Astrocyte of the cerebellum (primary cell): ENCODE data around the gene TROAP.
"Not testable (repeated sequence)": the region's sequence is repeated elsewhere in the genome, so short reads cannot be mapped to it uniquely, and the experiment has no call there.

Source experiments
- DNase-seq: peaks from one replicate; pipeline ENCODE4 v3.0.0-alpha.2; 2011; ENCODE audit warnings: low read depth
- H3K4me3 ChIP-seq: 2 replicates; pipeline ENCODE4 v1.5.1; 2011; ENCODE audit warnings: mild to moderate bottlenecking, low read depth, low read length, moderate library complexity
- CTCF ChIP-seq: IDR thresholded peaks from 2 replicates; pipeline ENCODE4 v1.5.1; 2012; ENCODE audit warnings: low read length, low read depth, moderate library complexity, mild to moderate bottlenecking; ENCODE audit errors: missing control alignments
- in situ Hi-C: cut with HindIII; loops from 2 replicates; pipeline ENCODE4 v1.10.0; 2017; ENCODE audit warnings: low sequenced_read_pairs

TROAP gene

GRCh38 chr12:49368240-49368600 is 45.2 kb downstream of the TROAP start:
- H3K4me3 ChIP-seq: peak overlapping the region; percentile 64
- no peak for TF ChIP-seq CTCF
- in situ Hi-C loops: loop anchor here (5.0 kb wide), 3 partner anchors 49 to 139 kb away; partner anchors contain the start of gene TUBA1C
- no peak for DNase-seq

GRCh38 chr12:49369411-49370145 is 46.5 kb downstream of the TROAP start:
- no peak for DNase-seq
- H3K4me3 ChIP-seq: no peak overlapping the region
- peak; percentile 58 for TF ChIP-seq CTCF
- in situ Hi-C loops: loop anchor here (5.0 kb wide), 3 partner anchors 48 to 138 kb away; partner anchors contain the start of gene TUBA1C

- TF ChIP-seq CTCF: no peak
- no peak for DNase-seq
- H3K4me3 ChIP-seq: no peak overlapping the region
- in situ Hi-C loops: no loop called here
Measured at GRCh38 chr12:49370539-49370938, 47.5 kb downstream of the TROAP start.

GRCh38 chr12:49375406-49375805 is 52.4 kb downstream of the TROAP start:
- DNase-seq: no peak
- no peak for TF ChIP-seq CTCF
- H3K4me3 ChIP-seq: no peak overlapping the region
- in situ Hi-C loops: no loop called here

GRCh38 chr12:49377386-49377785 is 54.3 kb downstream of the TROAP start:
- DNase-seq: no peak
- TF ChIP-seq CTCF: no peak
- in situ Hi-C loops: no loop called here
- H3K4me3 ChIP-seq: no peak overlapping the region

GRCh38 chr12:49380184-49380583 is 57.1 kb downstream of the TROAP start:
- in situ Hi-C loops, H3K4me3 ChIP-seq, DNase-seq: not testable (repeated sequence)
